ENCODE results near the gene SLC5A7.

Gene SLC5A7

GRCh38 chr2:108061439-108062042 is 75.2 kb downstream of the SLC5A7 start:
- TF ChIP-seq POLR2AphosphoS5 (IDR thresholded peaks at IDR 0.05; ENCODE audit: low read depth, low read length) (no peak), SIN3A (IDR thresholded peaks at IDR 0.05; ENCODE audit: borderline replicate concordance, insufficient read depth, low read length) (no peak), REST (IDR thresholded peaks at IDR 0.05; ENCODE audit: insufficient read depth in 1 of 2, low read depth in 2 of 2, low read length in 2 of 2) (no peak), TAF1 (IDR thresholded peaks at IDR 0.05; ENCODE audit: borderline replicate concordance, insufficient read depth, low read length) (no peak), FOXP2 (optimal IDR thresholded peaks at IDR 0.05; ENCODE audit: borderline replicate concordance, extremely low read depth, extremely low read length, insufficient read depth) (no peak)
